ENCODE data around the gene APPL2.
"Not testable (repeated sequence)": the region's sequence is repeated elsewhere in the genome, so short reads cannot be mapped to it uniquely, and the experiment has no call there.

Gene APPL2

GRCh38 chr12:105256431-105256830, 20.5 kb upstream of the APPL2 start:
- not testable (repeated sequence) for DNase-seq

- DNase-seq = no peak
These were observed 20.0 kb upstream of the APPL2 start for GRCh38 chr12:105256011-105256410.

GRCh38 chr12:105253866-105254513, 18.0 kb upstream of the APPL2 start:
- DNase-seq = no peak

- DNase-seq = no peak
These were observed 16.9 kb upstream of the APPL2 start for GRCh38 chr12:105252901-105253300.

- not testable (repeated sequence) for DNase-seq
These were observed 9.9 kb upstream of the APPL2 start for GRCh38 chr12:105245776-105246427.

- no peak for DNase-seq
These were observed 9.3 kb upstream of the APPL2 start for GRCh38 chr12:105245291-105245690.

GRCh38 chr12:105240228-105240627, 4.3 kb upstream of the APPL2 start:
- DNase-seq = no peak

- DNase-seq = no peak
These were observed 3.3 kb upstream of the APPL2 start for GRCh38 chr12:105239304-105239703.

- DNase-seq = no peak
These were observed 1.7 kb upstream of the APPL2 start for GRCh38 chr12:105237666-105238065.

GRCh38 chr12:105235281-105235731, 668 bp downstream of the APPL2 start:
- no peak for DNase-seq

- DNase-seq = no peak
These were observed 1.8 kb downstream of the APPL2 start for GRCh38 chr12:105234197-105234596.

GRCh38 chr12:105233041-105233905, 2.7 kb downstream of the APPL2 start:
- DNase-seq = peak; percentile 60

- no peak for DNase-seq
These were observed 4.6 kb downstream of the APPL2 start for GRCh38 chr12:105231396-105231795.

GRCh38 chr12:105229371-105229770, 6.6 kb downstream of the APPL2 start:
- peak; percentile 32 for DNase-seq

GRCh38 chr12:105228966-105229365, 7.0 kb downstream of the APPL2 start:
- DNase-seq = no peak

- no peak for DNase-seq
These were observed 7.5 kb downstream of the APPL2 start for GRCh38 chr12:105228494-105228893.

- DNase-seq = no peak
These were observed 8.1 kb downstream of the APPL2 start for GRCh38 chr12:105227879-105228278.

GRCh38 chr12:105226219-105226618, 9.8 kb downstream of the APPL2 start:
- DNase-seq = no peak

GRCh38 chr12:105225505-105226015, 10.4 kb downstream of the APPL2 start:
- DNase-seq = no peak

GRCh38 chr12:105224399-105224798, 11.6 kb downstream of the APPL2 start:
- DNase-seq = no peak

- no peak for DNase-seq
These were observed 12.1 kb downstream of the APPL2 start for GRCh38 chr12:105223884-105224283.

- DNase-seq = no peak
These were observed 12.6 kb downstream of the APPL2 start for GRCh38 chr12:105223352-105223845.

- no peak for DNase-seq
These were observed 13.1 kb downstream of the APPL2 start for GRCh38 chr12:105222726-105223351.
